Myocyte (in vitro differentiated cells): ENCODE measurements around the gene CAMK2A. TPM values are rescaled to one million over a fixed set of nuclear protein-coding genes. Genes with fewer than 3 reads are reported as not detected.

Experiments used
- DNase-seq: peaks from one replicate; pipeline ENCODE4 v3.0.0-alpha.2; 2012; ENCODE audit warnings: low read depth
- total RNA-seq: library from RNA; depleted of rRNA; stranded (reverse); fragments of >200 nt; gene quantifications from 2 replicates; pipeline ENCODE4 v1.2.3, GENCODE V29; 2014

CAMK2A gene
- total RNA-seq, 1 donor from 2014 or later, result 8.6 TPM

DNA sequence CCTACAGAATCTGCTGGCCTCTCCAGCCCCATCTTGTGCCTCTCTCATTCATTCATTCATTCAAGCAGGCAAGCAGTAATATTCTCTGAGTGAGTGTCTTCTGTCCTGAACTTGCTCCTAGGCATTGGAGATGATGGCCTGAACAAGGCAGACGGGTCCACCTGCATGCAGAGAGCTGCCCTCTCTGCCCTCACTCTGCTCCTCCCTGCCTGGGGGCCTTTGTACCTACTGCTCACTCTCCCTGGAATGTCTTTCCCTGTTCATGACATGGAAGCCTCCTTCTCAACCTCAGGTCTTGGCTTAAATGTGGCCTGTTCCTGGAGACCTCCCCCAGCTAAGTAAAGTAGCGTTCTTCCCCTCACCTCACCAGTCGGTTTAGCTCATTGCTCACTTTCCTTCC is 116.4 kb downstream of the CAMK2A start:
- no peak for DNase-seq

DNA sequence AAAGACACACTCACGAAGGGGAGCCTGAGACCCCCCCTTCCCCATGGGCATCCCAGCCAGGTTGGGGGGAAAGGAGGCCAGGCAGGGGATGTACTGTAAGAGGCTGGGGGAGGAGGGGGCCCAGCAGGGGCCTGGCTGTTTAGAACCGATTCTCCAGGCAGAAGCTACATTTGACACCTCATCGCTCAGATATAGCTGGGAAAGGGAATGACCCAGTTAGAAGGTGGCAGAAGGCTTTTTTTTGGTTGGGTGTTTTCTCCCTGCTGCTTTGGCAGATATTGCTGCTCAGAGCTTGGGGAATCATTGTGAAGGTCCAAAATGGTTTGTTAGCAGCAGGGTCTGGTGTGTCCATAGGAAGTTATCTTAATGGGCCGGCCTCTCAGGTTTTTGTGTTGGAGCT is 117.0 kb downstream of the CAMK2A start:
- no peak for DNase-seq

DNA sequence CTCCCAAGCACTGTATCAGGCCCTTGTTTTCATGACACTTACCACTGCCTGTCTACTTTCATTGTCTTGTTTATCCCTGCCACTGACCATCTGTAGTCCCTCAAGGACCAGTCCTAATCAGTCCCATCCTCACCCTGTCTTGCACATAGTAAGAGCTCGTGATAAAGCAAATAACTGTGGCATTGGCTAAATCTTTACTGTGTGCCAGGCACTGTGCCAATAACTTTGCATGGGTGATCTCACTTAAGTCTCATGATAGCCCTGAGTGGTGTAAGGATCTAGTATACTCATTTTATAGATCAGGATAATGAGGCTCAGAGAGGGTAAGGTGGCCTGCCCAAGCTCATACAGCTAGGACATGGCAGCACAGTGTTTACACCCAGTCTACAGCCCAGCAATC is 117.4 kb downstream of the CAMK2A start:
- DNase-seq, result no peak

Other genes with a start within 250 kb of the CAMK2A start
- gene CSF1R, start 203.2 kb downstream of the CAMK2A start, total RNA-seq, result not detected in 2 replicates
- gene PDGFRB, start 133.9 kb downstream of the CAMK2A start, total RNA-seq, result 26.1 and 34.0 TPM in 2 replicates
- 0.36 TPM in 1 of 2 replicates, not detected in the other for gene CDX1, start 123.0 kb downstream of the CAMK2A start, total RNA-seq
- gene SLC6A7, start 99.7 kb downstream of the CAMK2A start, total RNA-seq, result 0.10 TPM in 1 of 2 replicates, not detected in the other
- 1.7 and 2.4 TPM in 2 replicates for gene ARSI, start 13.1 kb upstream of the CAMK2A start, total RNA-seq
- 24.8 and 33.4 TPM in 2 replicates for gene TCOF1, start 67.9 kb upstream of the CAMK2A start, total RNA-seq
- 1.3 and 2.9 TPM in 2 replicates for gene CD74, start 123.1 kb upstream of the CAMK2A start, total RNA-seq
- 1,461 and 1,734 TPM in 2 replicates for gene RPS14, start 160.0 kb upstream of the CAMK2A start, total RNA-seq
- gene NDST1, start 218.4 kb upstream of the CAMK2A start, total RNA-seq, result 73.7 and 105 TPM in 2 replicates